ENCODE data around the gene CARTPT. TPM values are rescaled to one million over a fixed set of nuclear protein-coding genes. Genes with fewer than 3 reads are reported as not detected.

The CARTPT gene
- total RNA-seq, 2 experiments from 2014 or later: not detected

Other genes starting within 250 kb of the CARTPT start
- gene MCCC2, start 131.9 kb upstream of the CARTPT start, total RNA-seq: 10 to 100 TPM; 40.0 to 40.1 TPM

Measured in activated CD4-positive, alpha-beta T cell treated with anti-CD3 and anti-CD28 coated beads, Interleukin-2, amount 10 ng/mL, durations not matched to agents 7 days and 5 days (primary cell).